ENCODE results near the gene GP9.

DNA sequence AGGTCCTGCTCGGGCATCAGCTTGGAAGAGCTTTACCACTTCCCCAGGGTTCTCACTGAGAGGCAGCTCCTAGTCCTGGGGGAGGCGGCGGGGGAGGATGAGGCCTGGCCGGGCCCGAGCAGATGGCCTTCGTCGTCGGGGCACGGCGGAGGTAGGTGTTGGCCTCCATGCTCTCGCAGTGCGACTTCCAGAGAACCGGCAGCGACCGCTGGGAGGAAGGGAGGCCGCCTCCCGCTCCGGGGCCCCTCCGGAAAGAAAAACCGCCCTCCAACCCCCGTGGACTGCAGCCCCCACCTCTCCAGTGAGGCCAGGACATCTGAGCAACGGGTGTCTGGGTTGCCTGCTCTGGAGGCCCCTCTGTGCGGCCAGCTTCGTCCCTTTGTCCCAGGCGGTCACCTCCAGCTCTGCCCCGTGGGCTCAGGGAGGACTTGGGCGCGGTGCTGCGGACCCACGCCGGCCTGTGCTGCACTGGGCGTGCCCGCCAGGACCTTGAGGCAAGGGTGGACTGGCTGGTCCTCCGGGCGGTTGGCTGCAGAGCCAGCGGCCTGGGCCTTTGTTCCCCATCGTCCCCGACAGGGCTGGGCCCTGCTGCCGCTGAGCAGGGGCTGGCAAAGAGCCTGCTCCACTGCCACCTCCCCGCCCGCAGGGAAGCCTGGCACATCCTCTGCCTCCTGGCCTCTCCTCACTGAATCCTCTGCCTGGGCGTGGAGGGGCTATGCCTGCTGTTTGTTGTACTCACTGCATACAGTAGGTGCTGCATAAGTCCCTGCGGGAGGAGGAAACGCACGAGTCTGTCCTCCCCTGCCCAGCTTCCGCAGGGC is 13.6 kb upstream of the GP9 start:
- TF ChIP-seq, protein P1, sequence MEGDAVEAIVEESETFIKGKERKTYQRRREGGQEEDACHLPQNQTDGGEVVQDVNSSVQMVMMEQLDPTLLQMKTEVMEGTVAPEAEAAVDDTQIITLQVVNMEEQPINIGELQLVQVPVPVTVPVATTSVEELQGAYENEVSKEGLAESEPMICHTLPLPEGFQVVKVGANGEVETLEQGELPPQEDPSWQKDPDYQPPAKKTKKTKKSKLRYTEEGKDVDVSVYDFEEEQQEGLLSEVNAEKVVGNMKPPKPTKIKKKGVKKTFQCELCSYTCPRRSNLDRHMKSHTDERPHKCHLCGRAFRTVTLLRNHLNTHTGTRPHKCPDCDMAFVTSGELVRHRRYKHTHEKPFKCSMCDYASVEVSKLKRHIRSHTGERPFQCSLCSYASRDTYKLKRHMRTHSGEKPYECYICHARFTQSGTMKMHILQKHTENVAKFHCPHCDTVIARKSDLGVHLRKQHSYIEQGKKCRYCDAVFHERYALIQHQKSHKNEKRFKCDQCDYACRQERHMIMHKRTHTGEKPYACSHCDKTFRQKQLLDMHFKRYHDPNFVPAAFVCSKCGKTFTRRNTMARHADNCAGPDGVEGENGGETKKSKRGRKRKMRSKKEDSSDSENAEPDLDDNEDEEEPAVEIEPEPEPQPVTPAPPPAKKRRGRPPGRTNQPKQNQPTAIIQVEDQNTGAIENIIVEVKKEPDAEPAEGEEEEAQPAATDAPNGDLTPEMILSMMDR (IDR thresholded peaks at IDR 0.05): no peak
- TF ChIP-seq POLR2A (IDR thresholded peaks at IDR 0.05): no peak
